Smooth muscle cell (in vitro differentiated cells): ENCODE measurements around the gene DOP1B. TPM values are rescaled to one million over a fixed set of nuclear protein-coding genes. Genes with fewer than 3 reads are reported as not detected.

Experiments
- DNase-seq: peaks from one replicate; lab custom pipeline; 2025; ENCODE audit not compliant: unreplicated experiment; lab: John Stamatoyannopoulos, UW
- H2AFZ ChIP-seq: fragments of 200-600 bp; sonication (generic); 2 replicates; pipeline ENCODE4 v1.6.0; 2016; ENCODE audit warnings: antibody characterized with exemption, low read depth, mild to moderate bottlenecking
- H3F3A ChIP-seq: fragments of 200-600 bp; sonication (generic); 2 replicates; pipeline ENCODE4 v1.6.0; 2017; ENCODE audit warnings: antibody characterized with exemption, low read depth
- H3K27ac ChIP-seq: fragments of 200-600 bp; sonication (generic); 2 replicates; pipeline ENCODE4 v1.5.1; 2016; ENCODE audit warnings: low read depth, mild to moderate bottlenecking
- H3K27me3 ChIP-seq: fragments of 200-600 bp; sonication (generic); 2 replicates; pipeline ENCODE4 v1.6.1; 2016; ENCODE audit warnings: low read depth, mild to moderate bottlenecking
- H3K36me3 ChIP-seq: fragments of 200-600 bp; sonication (generic); 2 replicates; pipeline ENCODE4 v1.5.1; 2016; ENCODE audit warnings: low read depth
- H3K4me1 ChIP-seq: fragments of 200-600 bp; sonication (generic); 2 replicates; pipeline ENCODE4 v1.5.1; 2016; ENCODE audit warnings: low read depth
- H3K4me2 ChIP-seq: fragments of 200-600 bp; sonication (generic); 2 replicates; pipeline ENCODE4 v1.6.0; 2016; ENCODE audit warnings: mild to moderate bottlenecking
- H3K4me3 ChIP-seq: fragments of 200-600 bp; sonication (generic); 2 replicates; pipeline ENCODE4 v1.5.1; 2016; ENCODE audit warnings: mild to moderate bottlenecking
- H3K79me2 ChIP-seq: fragments of 200-600 bp; sonication (generic); 2 replicates; pipeline ENCODE4 v1.6.0; 2016; ENCODE audit warnings: low read depth, mild to moderate bottlenecking
- H3K9ac ChIP-seq: fragments of 200-600 bp; sonication (generic); 2 replicates; pipeline ENCODE4 v1.6.0; 2016; ENCODE audit warnings: low read depth
- H3K9me3 ChIP-seq: fragments of 200-600 bp; sonication (generic); replicated peaks from 2 replicates; pipeline ENCODE4 v1.5.1; 2016; ENCODE audit warnings: low read depth
- H4K20me1 ChIP-seq: fragments of 200-600 bp; sonication (generic); 2 replicates; pipeline ENCODE4 v1.6.0; 2016; ENCODE audit warnings: low read depth
- CTCF ChIP-seq: fragments of 200-600 bp; sonication (generic); IDR thresholded peaks from 2 replicates; pipeline ENCODE4 v1.5.1; 2017; ENCODE audit warnings: borderline replicate concordance, mild to moderate bottlenecking, antibody characterized with exemption; ENCODE audit not compliant: insufficient read depth, poor library complexity, severe bottlenecking
- WGBS: methylation state at CpG from one replicate; pipeline ENCODE4 v1.1.7; 2016; ENCODE audit warnings: low lambda C conversion rate; 5-methylcytosine and 5-hydroxymethylcytosine counted together
- polyA plus RNA-seq: library from polyadenylated mRNA; unstranded; fragments of >200 nt; fragmentation: Nextera tagmentation; extraction: Ambion mirVana; gene quantifications from 2 replicates; pipeline ENCODE4 v1.2.1, GENCODE V29; 2016
- total RNA-seq: library from RNA; depleted of rRNA; stranded (reverse); fragments of >200 nt; gene quantifications from 2 replicates; pipeline ENCODE4 v1.2.3, GENCODE V29; 2014

Gene DOP1B
- total and polyA plus RNA-seq, 2 experiments from 2014 or later, result 3.2 to 14.5 TPM

GRCh38 chr21:36185523-36185922, 28.9 kb downstream of the DOP1B start:
- no peak overlapping the region for H2AFZ ChIP-seq
- TF ChIP-seq CTCF, result no peak
- WGBS, result 90% methylated on average over 9 of the region's 9 CpGs
- no peak overlapping the region for H3K27ac ChIP-seq
- H3K9me3 ChIP-seq, result no peaks in the 10 kb centered on the region
- H3K36me3 ChIP-seq, result no peaks in the 10 kb centered on the region
- H3K4me3 ChIP-seq, result no peak overlapping the region
- H3K4me1 ChIP-seq, result no peaks in the 10 kb centered on the region
- H3K79me2 ChIP-seq, result peaks cover 2% of the 10 kb centered on the region
- no peaks in the 10 kb centered on the region for H3F3A ChIP-seq
- H3K4me2 ChIP-seq, result no peak overlapping the region
- no peaks in the 10 kb centered on the region for H4K20me1 ChIP-seq
- DNase-seq, result no peak
- H3K9ac ChIP-seq, result no peak overlapping the region
- no peaks in the 10 kb centered on the region for H3K27me3 ChIP-seq

- TF ChIP-seq CTCF, result no peak
- 90% methylated on average over 4 of the region's 4 CpGs for WGBS
- Histone ChIP-seq H4K20me1 (no peaks in the 10 kb centered on the region), H3K79me2 (peaks cover 2% of the 10 kb centered on the region), H2AFZ (no peak overlapping the region), H3K27me3 (no peaks in the 10 kb centered on the region), H3K9me3 (no peaks in the 10 kb centered on the region), H3K27ac (no peak overlapping the region), H3K4me3 (no peak overlapping the region), H3K9ac (no peak overlapping the region), H3K4me1 (no peaks in the 10 kb centered on the region), H3K4me2 (no peak overlapping the region), H3F3A (no peaks in the 10 kb centered on the region), H3K36me3 (no peaks in the 10 kb centered on the region)
- DNase-seq, result no peak
Observed at GRCh38 chr21:36186081-36186480, 29.5 kb downstream of the DOP1B start.

GRCh38 chr21:36186506-36187399, 30.1 kb downstream of the DOP1B start:
- Histone ChIP-seq H3F3A (no peaks in the 10 kb centered on the region), H3K27ac (no peak overlapping the region), H4K20me1 (no peaks in the 10 kb centered on the region), H3K4me1 (no peaks in the 10 kb centered on the region), H3K36me3 (no peaks in the 10 kb centered on the region), H3K9ac (no peak overlapping the region), H3K27me3 (no peaks in the 10 kb centered on the region), H3K4me3 (no peak overlapping the region), H2AFZ (no peak overlapping the region), H3K9me3 (no peaks in the 10 kb centered on the region), H3K4me2 (no peak overlapping the region), H3K79me2 (peaks cover 2% of the 10 kb centered on the region)
- no peak for DNase-seq
- WGBS, result 87% methylated on average over 15 of the region's 18 CpGs
- no peak for TF ChIP-seq CTCF
